ENCODE results near the gene SEH1L.
"Not testable (repeated sequence)": the region's sequence is repeated elsewhere in the genome, so short reads cannot be mapped to it uniquely, and the experiment has no call there.

SEH1L gene

DNA sequence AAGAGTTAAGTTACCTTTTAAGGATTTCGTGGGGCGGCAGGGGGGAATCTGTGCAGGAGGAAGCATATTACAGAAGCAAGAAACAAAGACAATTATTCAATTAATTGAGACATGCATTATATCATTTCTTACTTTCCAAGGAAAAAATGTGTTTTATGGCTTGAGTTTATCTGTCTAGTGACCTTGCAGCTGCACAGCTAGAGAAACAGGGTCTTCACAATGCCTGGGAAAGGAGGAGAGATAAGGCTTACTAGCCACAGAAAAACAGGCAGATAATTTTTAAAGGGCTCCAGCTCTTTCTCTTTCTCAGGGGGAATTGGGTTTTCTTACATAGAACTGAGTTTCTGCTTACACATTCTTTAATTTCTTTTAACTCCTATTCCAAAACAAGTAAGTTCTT lies 49.5 kb downstream of the SEH1L start:
- not testable (repeated sequence) for DNase-seq

DNA sequence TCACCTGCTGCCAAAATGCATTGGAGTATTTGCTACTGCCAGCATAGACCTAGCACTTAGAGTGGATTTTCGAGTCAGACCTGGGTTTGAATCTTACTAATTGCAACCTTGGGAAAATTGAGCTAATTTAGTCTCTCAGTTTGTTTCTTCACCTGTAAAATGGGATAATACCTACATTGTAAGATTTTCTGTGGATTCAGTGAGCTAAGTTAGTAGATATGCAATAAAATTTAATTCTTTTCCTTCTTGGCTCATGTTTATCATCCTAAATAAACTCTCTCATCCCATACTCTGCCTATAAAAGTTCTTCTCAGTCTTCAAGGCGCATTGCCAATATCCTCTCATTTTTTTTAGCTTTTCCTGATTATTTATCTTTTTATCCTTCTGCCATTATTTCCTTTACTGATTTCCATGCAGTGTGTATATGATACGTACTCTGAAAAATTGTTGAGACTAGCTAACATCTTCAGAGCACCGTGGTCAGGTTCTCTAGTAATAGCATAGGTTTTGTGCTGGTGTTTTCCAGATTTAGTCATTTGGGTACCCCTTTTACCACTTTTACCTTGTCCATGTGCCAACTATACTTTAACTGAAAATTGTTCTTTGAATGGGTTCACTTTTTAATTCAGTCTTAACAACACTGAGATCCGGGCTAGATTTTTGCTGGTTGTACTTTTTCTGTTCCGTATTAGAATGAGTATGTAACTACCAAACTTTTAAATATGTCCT lies 50.7 kb downstream of the SEH1L start:
- DNase-seq, result no peak

DNA sequence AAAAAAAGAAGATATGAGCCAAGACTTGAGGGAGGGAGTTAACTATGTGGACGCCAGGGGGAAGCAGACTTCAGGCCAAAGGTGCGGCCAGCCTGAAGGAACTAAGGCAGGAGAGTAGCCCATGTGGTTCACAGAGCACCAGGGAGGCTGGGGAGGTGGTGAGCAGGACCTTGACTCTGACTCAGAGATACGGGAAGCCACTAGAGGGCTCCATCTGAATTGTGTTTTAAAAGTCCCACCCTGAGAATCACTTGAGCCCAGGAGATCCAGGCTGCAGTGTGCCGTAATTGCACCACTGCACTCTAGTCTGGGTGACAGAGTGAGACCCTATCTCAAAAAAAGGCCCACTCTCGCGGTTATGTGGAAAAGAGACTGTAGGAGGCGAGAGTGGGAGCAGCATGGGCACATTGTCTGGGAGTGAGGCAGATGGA lies 55.7 kb downstream of the SEH1L start:
- no peak for DNase-seq

- DNase-seq, result no peak
Measured at GRCh38 chr18:13004396-13004795, 56.6 kb downstream of the SEH1L start.

DNA sequence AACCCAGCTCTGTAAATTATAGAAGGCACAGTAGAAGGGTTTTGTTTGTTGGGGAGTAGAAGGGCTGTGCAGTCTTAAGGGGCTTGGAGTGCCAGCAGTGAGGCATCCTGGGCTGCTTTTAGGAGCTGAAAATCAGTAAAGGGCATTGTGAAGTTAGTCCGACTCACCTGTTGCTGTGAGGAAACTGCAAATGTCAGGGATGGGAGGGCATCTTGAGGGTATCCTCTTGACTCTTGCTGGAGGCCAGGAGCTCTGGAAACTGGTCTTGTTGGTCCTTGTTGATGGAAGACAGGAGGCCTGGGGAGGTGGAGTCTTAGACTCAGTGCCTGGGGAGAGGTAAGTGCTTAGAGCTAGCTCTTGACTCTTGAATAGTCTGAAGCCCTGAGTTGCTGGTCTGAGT lies 57.5 kb downstream of the SEH1L start:
- no peak for DNase-seq

GRCh38 chr18:13006531-13007247 lies 58.9 kb downstream of the SEH1L start:
- no peak for DNase-seq

DNA sequence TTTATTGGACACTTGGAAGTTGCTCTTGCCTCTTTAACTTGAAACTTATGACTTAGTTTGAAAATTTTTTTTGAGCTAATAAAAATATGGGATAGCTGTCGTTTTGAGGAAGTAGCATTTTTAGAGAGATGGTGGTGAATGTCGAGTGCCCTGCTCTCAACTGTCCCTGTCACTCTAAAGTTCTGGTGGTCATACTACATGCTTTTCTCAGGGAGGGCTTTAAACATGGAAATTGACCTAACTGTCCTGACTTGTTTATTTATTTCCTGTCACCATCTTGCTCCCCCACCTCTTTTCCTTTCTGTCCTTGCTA lies 59.4 kb downstream of the SEH1L start:
- no peak for DNase-seq

DNA sequence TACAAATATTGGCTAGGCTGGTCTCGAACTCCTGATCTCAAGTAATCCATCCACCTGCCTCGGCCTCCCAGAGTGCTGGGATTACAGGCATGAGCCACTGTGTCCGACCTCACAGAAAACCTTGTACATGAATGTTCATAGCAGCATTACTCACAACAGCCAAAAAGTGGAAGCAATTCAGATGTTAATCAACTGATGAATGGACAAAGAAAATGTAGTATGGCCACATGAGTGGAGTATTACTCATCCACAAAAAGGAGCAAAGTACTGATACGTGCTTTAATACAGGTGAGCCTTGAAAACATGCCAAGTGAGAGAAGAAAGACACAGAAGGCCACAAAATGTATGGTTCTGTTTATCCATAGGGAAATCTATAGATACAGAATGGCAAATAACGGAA lies 63.9 kb downstream of the SEH1L start:
- DNase-seq, result no peak

- DNase-seq, result no peak
Measured at GRCh38 chr18:13014232-13014631, 66.4 kb downstream of the SEH1L start.

DNA sequence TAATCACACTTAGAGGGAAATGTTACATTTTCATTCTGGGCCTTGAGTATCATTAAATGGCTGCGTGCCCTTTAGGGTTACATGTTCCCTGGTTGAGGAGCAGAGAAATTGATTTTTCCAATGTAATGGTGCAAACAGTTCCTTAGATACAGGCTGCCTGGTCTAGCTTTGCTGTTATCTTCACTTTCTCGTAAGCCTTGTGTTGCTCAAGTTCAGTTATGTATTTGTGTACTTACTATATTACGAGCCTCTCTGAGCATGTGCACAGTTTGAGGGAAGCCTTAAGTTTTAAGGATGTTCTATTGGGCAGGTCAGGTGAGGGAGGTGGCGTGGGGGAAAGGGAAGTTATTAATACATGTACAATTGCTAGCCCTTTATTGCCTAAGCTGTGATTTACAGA lies 67.0 kb downstream of the SEH1L start:
- DNase-seq, result no peak

DNA sequence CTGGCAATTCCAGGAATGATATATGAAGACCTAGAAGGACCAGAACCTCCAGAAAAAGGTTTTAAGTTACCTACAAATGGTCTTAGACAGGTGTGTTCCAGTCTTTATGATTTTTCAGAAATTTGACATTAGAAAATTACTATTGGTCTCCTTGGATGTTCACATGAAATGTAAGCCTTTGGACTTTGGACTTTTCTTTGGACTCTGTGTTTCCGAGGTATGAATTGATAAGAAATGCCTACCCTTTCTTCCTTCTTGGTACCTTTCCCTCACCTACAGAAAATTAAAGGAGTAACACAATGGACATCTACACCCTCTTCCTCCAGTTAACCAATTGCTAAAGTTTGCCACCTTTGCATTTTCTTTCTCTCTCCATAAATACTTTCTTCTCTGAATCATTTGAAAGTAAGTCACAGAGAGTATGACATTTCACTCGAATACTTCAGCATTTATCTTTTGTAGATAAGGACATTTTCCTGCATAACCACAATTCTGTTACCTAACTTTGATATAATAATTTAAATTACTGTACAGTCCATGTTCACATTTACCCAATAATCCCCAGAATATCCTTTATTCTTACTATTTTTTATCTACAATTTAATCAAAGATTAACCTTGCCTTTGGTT lies 69.5 kb downstream of the SEH1L start:
- DNase-seq, result no peak

GRCh38 chr18:13018374-13018773 lies 70.6 kb downstream of the SEH1L start:
- no peak for DNase-seq

- no peak for DNase-seq
Measured at GRCh38 chr18:13019301-13019700, 71.5 kb downstream of the SEH1L start.

- no peak for DNase-seq
Measured at GRCh38 chr18:13022644-13023043, 74.8 kb downstream of the SEH1L start.

DNA sequence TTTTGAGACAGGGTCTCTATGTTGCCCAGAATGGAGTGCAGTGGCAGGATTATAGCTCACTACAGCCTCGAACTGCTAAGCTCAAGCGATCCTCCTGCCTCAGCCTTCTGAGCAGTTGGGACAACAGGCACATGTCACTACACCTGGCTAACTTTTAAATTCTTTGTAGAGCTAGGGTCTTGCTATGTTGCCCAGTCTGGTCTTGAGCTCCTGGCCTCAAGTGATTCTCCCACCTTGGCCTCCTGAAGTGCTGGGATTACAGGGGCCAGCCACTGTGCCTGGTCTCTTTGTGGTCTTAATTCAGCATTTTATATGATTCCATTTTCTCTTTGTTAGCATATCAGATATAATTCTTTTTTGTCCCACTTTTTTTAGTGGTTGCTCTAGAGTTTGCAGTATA lies 77.4 kb downstream of the SEH1L start:
- DNase-seq, result no peak

GRCh38 chr18:13026583-13027270 lies 78.9 kb downstream of the SEH1L start:
- DNase-seq, result no peak

GRCh38 chr18:13028869-13029268 lies 81.1 kb downstream of the SEH1L start:
- no peak for DNase-seq

GRCh38 chr18:13032173-13032572 lies 84.4 kb downstream of the SEH1L start:
- DNase-seq, result no peak

GRCh38 chr18:13035249-13035914 lies 87.6 kb downstream of the SEH1L start:
- no peak for DNase-seq

- DNase-seq, result no peak
Measured at GRCh38 chr18:13036622-13037320, 89.0 kb downstream of the SEH1L start.
